Colon (tissue), 2 donors: ENCODE data around the gene GAL3ST2.
"Not testable (repeated sequence)": the region's sequence is repeated elsewhere in the genome, so short reads cannot be mapped to it uniquely, and the experiment has no call there.

Experiments
- FAIRE-seq: peaks from 2 replicates; lab custom pipeline; 2012; peaks lifted over from hg19 to GRCh38; lab: Jason Lieb, UNC
- donor health status: control.
- donor health status: control.

GAL3ST2 gene

GRCh38 chr2:241748468-241749256, 28.0 kb upstream of the GAL3ST2 start:
- FAIRE-seq, result no peak

- no peak for FAIRE-seq
These were observed 26.4 kb upstream of the GAL3ST2 start for GRCh38 chr2:241750076-241750840.

- FAIRE-seq, result no peak
These were observed 25.5 kb upstream of the GAL3ST2 start for GRCh38 chr2:241751152-241751551.

- no peak for FAIRE-seq
These were observed 24.8 kb upstream of the GAL3ST2 start for GRCh38 chr2:241751776-241752175.

GRCh38 chr2:241752253-241752652, 24.4 kb upstream of the GAL3ST2 start:
- no peak for FAIRE-seq

- no peak for FAIRE-seq
These were observed 23.8 kb upstream of the GAL3ST2 start for GRCh38 chr2:241752689-241753276.

- no peak for FAIRE-seq
These were observed 23.1 kb upstream of the GAL3ST2 start for GRCh38 chr2:241753493-241753892.

GRCh38 chr2:241754042-241754441, 22.6 kb upstream of the GAL3ST2 start:
- no peak for FAIRE-seq

- no peak for FAIRE-seq
These were observed 21.5 kb upstream of the GAL3ST2 start for GRCh38 chr2:241755166-241755565.

- FAIRE-seq, result no peak
These were observed 20.8 kb upstream of the GAL3ST2 start for GRCh38 chr2:241755777-241756176.

- no peak for FAIRE-seq
These were observed 17.4 kb upstream of the GAL3ST2 start for GRCh38 chr2:241759067-241759807.

- FAIRE-seq, result not testable (repeated sequence)
These were observed 16.7 kb upstream of the GAL3ST2 start for GRCh38 chr2:241759893-241760292.

- FAIRE-seq, result no peak
These were observed 16.3 kb upstream of the GAL3ST2 start for GRCh38 chr2:241760301-241760771.

GRCh38 chr2:241762321-241762932, 14.2 kb upstream of the GAL3ST2 start:
- no peak for FAIRE-seq

- no peak for FAIRE-seq
These were observed 13.7 kb upstream of the GAL3ST2 start for GRCh38 chr2:241762933-241763369.

- FAIRE-seq, result no peak
These were observed 12.9 kb upstream of the GAL3ST2 start for GRCh38 chr2:241763551-241764274.

- no peak for FAIRE-seq
These were observed 12.1 kb upstream of the GAL3ST2 start for GRCh38 chr2:241764275-241765241.

GRCh38 chr2:241767464-241768250, 9.0 kb upstream of the GAL3ST2 start:
- no peak for FAIRE-seq

GRCh38 chr2:241768251-241768711, 8.3 kb upstream of the GAL3ST2 start:
- no peak for FAIRE-seq
